ENCODE results near the gene CFAP99.

Gene CFAP99

DNA sequence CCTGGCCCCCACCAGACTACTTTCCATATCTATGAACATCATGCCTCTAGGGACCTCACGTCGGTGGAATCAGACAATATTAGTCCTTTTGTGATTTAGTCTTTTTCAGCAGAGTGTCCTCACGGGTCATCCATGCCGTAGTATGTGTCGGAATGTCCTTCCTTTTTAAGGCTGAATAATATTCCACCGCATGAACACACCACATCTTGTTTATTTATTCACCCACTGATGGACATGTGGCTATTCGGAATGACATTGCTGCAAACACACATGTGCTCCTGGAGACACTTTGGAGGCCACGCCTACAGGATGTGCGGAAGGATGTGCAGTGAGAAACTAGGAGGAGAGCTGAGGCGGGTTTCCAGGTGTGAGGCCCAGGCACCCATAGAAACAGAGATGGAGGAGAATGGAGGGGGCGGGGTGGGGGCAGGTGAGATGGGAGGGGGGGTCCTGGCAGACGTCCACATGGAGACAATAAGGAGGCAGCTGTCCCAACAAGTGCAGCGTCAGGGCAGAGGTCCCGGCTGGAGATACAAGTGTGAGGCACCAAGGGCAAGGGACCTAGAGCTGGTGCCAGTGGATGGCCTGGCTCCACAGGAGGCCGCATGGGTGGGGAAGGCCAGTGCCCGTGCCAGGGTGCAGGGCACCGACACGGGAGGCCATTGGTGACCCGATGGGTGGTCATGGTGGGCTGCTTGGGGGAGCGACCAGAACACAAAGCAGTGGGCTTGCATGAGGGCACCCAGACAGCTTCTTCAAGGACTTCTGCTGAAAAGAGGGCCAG lies 21.0 kb upstream of the CFAP99 start:
- TF ChIP-seq, protein P1, sequence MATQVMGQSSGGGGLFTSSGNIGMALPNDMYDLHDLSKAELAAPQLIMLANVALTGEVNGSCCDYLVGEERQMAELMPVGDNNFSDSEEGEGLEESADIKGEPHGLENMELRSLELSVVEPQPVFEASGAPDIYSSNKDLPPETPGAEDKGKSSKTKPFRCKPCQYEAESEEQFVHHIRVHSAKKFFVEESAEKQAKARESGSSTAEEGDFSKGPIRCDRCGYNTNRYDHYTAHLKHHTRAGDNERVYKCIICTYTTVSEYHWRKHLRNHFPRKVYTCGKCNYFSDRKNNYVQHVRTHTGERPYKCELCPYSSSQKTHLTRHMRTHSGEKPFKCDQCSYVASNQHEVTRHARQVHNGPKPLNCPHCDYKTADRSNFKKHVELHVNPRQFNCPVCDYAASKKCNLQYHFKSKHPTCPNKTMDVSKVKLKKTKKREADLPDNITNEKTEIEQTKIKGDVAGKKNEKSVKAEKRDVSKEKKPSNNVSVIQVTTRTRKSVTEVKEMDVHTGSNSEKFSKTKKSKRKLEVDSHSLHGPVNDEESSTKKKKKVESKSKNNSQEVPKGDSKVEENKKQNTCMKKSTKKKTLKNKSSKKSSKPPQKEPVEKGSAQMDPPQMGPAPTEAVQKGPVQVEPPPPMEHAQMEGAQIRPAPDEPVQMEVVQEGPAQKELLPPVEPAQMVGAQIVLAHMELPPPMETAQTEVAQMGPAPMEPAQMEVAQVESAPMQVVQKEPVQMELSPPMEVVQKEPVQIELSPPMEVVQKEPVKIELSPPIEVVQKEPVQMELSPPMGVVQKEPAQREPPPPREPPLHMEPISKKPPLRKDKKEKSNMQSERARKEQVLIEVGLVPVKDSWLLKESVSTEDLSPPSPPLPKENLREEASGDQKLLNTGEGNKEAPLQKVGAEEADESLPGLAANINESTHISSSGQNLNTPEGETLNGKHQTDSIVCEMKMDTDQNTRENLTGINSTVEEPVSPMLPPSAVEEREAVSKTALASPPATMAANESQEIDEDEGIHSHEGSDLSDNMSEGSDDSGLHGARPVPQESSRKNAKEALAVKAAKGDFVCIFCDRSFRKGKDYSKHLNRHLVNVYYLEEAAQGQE (IDR thresholded peaks at IDR 0.05; ENCODE audit: insufficient read depth in 1 of 2, low read depth in 2 of 2, low read length in 2 of 2) = no peak
- TF ChIP-seq SIN3A (IDR thresholded peaks at IDR 0.05; ENCODE audit: borderline replicate concordance, insufficient read depth, low read length) (no peak), POLR2AphosphoS5 (IDR thresholded peaks at IDR 0.05; ENCODE audit: low read depth, low read length) (no peak), FOXP2 (optimal IDR thresholded peaks at IDR 0.05; ENCODE audit: borderline replicate concordance, extremely low read depth, extremely low read length, insufficient read depth) (no peak), TAF1 (IDR thresholded peaks at IDR 0.05; ENCODE audit: borderline replicate concordance, insufficient read depth, low read length) (no peak)

- TF ChIP-seq POLR2AphosphoS5 (IDR thresholded peaks at IDR 0.05; ENCODE audit: low read depth, low read length) (no peak), TAF1 (IDR thresholded peaks at IDR 0.05; ENCODE audit: borderline replicate concordance, insufficient read depth, low read length) (no peak), FOXP2 (optimal IDR thresholded peaks at IDR 0.05; ENCODE audit: borderline replicate concordance, extremely low read depth, extremely low read length, insufficient read depth) (no peak), SIN3A (IDR thresholded peaks at IDR 0.05; ENCODE audit: borderline replicate concordance, insufficient read depth, low read length) (no peak)
- TF ChIP-seq, protein P1 (IDR thresholded peaks at IDR 0.05; ENCODE audit: insufficient read depth in 1 of 2, low read depth in 2 of 2, low read length in 2 of 2) = no peak
Observed at GRCh38 chr4:2399216-2399615, 19.5 kb upstream of the CFAP99 start.

GRCh38 chr4:2399631-2400190 lies 19.0 kb upstream of the CFAP99 start:
- TF ChIP-seq, protein P1 (IDR thresholded peaks at IDR 0.05; ENCODE audit: insufficient read depth in 1 of 2, low read depth in 2 of 2, low read length in 2 of 2) = no peak
- TF ChIP-seq FOXP2 (optimal IDR thresholded peaks at IDR 0.05; ENCODE audit: borderline replicate concordance, extremely low read depth, extremely low read length, insufficient read depth) (no peak), TAF1 (IDR thresholded peaks at IDR 0.05; ENCODE audit: borderline replicate concordance, insufficient read depth, low read length) (no peak), POLR2AphosphoS5 (IDR thresholded peaks at IDR 0.05; ENCODE audit: low read depth, low read length) (no peak), SIN3A (IDR thresholded peaks at IDR 0.05; ENCODE audit: borderline replicate concordance, insufficient read depth, low read length) (no peak)

DNA sequence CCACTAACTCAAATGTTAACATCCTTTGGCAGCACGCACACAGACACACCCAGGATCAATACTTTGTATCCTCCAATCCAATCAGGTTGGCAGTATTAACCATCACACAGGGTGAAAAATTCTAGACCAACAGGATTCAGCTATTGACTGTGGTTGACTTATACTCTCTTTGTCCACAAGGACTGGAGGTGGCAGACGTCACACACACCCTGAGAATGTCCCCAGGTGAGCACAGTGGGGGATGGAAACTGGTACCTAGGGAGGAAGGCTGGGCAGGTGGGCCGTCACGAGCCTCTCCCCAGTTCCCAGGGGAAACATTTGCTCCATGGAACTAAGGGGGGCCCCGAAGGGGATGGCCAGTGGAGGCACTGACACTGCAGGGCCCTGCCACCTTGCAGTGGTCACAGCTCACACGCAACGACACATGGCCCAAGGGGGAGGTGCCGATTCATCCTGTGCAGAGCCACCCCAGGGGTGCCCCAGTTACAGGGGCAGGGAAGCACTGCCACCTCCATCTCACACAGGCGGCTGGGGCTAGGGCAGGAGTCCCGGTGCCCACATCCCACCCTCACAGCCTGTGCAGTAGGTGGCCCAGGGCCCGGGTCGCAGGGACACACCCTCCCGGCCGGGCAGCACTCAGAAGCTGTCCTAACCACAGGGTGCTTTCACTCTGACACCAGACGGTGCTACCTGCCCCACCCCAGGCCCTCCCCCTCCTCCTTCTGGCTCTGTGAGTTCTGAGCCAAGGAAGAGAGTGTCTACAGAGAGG lies 17.7 kb upstream of the CFAP99 start:
- TF ChIP-seq POLR2AphosphoS5 (IDR thresholded peaks at IDR 0.05; ENCODE audit: low read depth, low read length) (no peak), FOXP2 (optimal IDR thresholded peaks at IDR 0.05; ENCODE audit: borderline replicate concordance, extremely low read depth, extremely low read length, insufficient read depth) (no peak), TAF1 (IDR thresholded peaks at IDR 0.05; ENCODE audit: borderline replicate concordance, insufficient read depth, low read length) (no peak), SIN3A (IDR thresholded peaks at IDR 0.05; ENCODE audit: borderline replicate concordance, insufficient read depth, low read length) (no peak)
- TF ChIP-seq, protein P1 (IDR thresholded peaks at IDR 0.05; ENCODE audit: insufficient read depth in 1 of 2, low read depth in 2 of 2, low read length in 2 of 2) = no peak
